ENCODE data around the gene PBX3.

PBX3 gene

GRCh38 chr9:125747053-125747764, at the start of gene PBX3:
TSS of gene PBX3 (plus strand) at chr9:125747373.
- peak in 1 of 3 donors; percentile 28 for DNase-seq (ENCODE audit: low read depth in 2 of 3, low spot score in 1 of 3)

GRCh38 chr9:125699870-125700269, 47.3 kb upstream of the PBX3 start:
- no peak for DNase-seq (ENCODE audit: low read depth in 2 of 3, low spot score in 1 of 3)

GRCh38 chr9:125700791-125701190, 46.4 kb upstream of the PBX3 start:
- DNase-seq (ENCODE audit: low read depth in 2 of 3, low spot score in 1 of 3): peak; percentile 25 to 31 (median 27)

DNA sequence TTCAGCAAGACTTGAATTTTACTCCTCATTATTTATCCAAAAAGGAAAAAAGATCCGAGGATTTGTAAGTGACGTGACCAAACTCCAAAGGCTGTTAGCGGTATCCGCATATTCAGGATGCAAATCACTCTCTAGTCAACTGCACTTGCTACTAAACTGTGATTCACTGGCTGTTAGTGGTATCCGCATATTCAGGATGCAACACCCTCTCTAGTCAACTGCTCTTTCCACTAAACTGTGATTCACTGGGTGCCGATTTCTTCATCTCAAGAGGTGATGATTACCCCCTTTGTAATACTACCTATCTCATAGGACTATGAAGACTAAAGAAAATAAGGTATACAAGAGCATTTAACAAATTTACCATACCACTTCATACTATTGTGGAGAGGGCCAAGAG, 45.8 kb upstream of the PBX3 start:
- DNase-seq (ENCODE audit: low read depth in 2 of 3, low spot score in 1 of 3): peak in 1 of 3 donors; percentile 30

DNA sequence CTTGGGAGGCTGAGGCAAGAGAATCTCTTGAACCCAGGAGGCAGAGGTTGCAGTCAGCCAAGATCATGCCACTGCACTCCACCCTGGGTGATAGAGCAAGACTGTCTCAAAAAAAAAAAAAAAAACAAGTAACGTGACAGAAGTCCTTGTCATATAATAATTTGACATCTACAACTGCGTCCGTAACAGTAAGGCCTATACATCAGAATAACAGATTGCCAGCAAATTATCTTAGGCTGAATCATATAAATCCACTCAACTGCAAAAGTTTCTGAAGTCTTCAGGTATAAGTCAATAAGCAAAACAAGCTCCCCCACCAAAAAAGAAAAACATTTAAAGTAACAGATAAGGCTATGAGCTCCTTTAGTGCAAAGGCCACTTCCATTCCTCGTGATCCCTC, 43.5 kb upstream of the PBX3 start:
- no peak for DNase-seq (ENCODE audit: low read depth in 2 of 3, low spot score in 1 of 3)

DNA sequence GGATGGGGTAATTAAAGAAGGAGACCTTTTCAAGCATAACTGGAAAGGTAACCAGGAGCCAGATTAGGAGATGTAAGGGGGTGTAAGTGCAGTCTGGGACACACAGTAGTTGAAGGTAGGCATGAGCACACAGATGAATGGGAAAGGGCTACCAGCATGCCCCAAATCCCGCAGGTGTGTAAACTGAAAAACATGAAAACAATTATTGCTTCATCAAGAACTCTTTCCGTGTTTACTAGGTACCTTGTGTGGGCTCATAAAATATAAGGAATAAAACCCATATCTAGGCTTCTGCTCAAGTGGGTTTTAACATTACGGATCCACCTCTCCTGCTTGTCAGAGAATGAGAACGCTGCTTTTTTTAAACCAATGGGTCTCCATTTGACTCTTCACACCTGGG, 41.3 kb upstream of the PBX3 start:
- DNase-seq (ENCODE audit: low read depth in 2 of 3, low spot score in 1 of 3): no peak

DNA sequence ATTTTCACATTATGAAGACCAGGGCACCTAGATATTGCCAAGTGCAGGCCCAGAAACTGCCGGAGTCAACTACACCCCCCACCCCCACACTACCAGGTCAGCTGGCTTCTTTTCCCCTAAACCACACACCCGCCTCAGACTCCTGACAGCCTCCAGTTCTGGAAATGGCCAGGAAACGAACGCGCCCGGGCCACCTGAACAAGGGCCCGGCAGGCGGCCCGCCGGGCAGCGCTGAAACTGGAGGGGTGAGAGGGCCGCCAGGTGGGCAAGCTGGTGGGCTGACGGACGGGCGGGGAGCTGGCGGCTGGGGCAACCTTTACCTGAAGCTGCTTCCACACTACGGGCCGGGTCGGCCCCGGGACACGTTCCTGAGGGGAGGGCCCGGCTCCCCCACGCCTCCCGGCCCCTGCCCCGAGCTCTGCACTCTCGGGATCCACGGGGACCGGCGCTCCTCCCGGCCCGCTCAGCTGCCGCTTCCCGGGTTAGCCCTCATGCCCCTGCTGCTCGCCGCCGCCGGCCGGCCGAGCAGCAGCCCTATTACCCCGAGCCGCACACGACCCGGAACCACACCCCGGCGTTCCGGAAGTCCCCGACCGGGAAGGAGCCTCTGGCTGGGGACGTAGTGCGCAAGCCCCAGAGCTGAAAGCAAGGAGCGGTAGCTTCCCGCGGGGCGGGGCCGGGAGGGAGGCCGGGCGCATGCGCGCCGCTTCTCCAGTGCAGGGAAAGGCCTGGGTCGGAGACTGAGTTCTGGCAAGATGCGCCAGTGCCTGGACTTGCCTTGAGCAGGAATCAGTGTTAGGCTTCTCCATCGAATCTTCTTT, 40.3 kb upstream of the PBX3 start, which contains the start of gene MAPKAP1:
MAPKAP1 (minus strand) TSS at position 558 of the 821 bp plus-strand sequence. CDS start 34,634 bp downstream, outside the sequence.
- DNase-seq (ENCODE audit: low read depth in 2 of 3, low spot score in 1 of 3): peak; percentile 92 to 94 (median 93)

DNA sequence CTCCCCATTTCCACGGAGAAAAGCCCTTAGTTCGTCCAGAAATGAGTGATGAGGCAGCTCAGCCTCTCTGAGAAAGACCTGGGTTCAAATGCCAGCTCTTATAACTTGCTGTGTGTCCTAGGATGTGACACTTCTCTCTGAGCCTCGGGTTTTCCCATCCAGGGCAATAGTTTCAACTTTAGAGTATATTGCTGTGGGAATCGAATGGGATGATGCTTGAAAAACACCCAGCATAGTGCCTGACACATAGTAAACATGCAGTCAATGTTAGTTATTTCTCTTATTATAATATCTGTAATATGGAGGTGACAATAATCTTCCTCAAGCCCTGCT, 39.7 kb upstream of the PBX3 start:
- no peak for DNase-seq (ENCODE audit: low read depth in 2 of 3, low spot score in 1 of 3)

GRCh38 chr9:125726456-125727132, 20.6 kb upstream of the PBX3 start:
- no peak for DNase-seq (ENCODE audit: low read depth in 2 of 3, low spot score in 1 of 3)

DNA sequence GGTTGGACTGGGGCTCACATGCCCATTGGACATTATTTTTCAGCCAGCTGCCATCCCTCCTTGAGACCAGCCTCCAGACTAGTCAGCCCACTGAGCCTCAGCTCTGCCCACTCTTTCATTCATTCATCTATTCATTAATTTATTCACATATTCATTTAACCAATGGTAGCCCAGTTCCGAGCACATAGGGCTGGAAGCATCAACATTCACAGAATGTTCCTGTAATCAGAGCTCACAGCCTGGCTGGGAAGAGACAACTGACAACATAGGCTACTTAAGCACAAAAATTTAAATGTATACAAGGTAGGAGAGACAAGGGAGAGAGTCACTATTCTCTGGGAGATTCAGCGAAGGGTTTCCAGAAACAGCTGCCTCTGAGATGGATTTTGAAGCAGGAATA, 17.0 kb upstream of the PBX3 start:
- no peak for DNase-seq (ENCODE audit: low read depth in 2 of 3, low spot score in 1 of 3)

DNA sequence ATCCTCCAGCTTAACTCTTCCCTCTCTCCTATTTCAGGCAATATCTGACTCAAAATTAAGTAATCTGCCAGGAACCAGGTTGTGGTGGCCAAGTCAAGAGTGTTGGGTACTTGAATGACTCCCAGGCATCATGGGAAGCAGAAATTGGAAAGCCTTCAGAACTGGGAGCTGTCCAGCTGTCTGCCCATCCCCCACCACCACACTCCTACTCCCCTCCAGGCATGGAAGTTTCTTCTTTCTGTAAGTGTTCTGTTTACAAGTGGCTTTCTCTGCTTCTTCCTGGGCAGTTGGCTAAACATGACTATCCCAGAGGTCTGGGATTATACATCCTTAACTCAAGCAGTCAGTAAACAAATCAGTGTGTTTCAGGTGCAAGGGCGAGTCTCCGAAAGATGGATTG, 14.6 kb upstream of the PBX3 start:
- DNase-seq (ENCODE audit: low read depth in 2 of 3, low spot score in 1 of 3): no peak

DNA sequence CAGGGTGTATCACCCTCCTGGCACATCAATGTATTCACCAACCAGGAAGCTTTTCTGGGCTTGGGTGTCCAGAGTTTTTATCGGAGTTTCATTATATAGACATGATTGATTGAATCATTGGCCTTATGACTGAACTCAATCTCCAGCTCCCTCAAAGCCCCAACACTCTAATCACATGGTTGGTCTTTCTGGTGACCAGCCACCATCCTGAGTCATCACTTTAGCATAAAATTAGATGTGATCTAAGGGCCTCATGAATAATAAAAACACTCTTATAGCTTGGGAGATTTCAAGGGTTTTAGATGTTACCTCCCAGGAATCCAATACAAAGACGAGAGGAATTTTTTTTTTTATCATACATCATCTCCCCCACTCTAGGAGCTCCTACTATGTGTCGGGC, 7.7 kb upstream of the PBX3 start:
- no peak for DNase-seq (ENCODE audit: low read depth in 2 of 3, low spot score in 1 of 3)

DNA sequence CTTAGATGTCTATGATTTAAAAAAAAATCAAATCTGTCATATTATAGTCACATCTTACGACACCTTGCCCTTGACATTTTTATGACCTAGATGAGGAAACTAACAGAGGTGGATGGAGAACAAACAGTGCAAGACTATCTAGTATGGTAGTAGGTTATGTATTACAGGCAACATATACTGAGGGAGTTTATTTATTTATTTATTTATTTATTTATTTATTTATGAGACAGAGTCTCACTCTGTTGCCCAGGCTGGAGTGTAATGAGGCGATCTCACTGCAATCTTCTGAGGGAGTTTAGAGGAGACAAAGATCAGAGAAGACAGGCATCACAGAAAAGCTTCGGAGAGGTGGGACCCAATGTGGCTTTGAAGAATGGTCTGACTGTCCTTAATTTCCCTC, 4.5 kb upstream of the PBX3 start:
- DNase-seq (ENCODE audit: low read depth in 2 of 3, low spot score in 1 of 3): no peak

DNA sequence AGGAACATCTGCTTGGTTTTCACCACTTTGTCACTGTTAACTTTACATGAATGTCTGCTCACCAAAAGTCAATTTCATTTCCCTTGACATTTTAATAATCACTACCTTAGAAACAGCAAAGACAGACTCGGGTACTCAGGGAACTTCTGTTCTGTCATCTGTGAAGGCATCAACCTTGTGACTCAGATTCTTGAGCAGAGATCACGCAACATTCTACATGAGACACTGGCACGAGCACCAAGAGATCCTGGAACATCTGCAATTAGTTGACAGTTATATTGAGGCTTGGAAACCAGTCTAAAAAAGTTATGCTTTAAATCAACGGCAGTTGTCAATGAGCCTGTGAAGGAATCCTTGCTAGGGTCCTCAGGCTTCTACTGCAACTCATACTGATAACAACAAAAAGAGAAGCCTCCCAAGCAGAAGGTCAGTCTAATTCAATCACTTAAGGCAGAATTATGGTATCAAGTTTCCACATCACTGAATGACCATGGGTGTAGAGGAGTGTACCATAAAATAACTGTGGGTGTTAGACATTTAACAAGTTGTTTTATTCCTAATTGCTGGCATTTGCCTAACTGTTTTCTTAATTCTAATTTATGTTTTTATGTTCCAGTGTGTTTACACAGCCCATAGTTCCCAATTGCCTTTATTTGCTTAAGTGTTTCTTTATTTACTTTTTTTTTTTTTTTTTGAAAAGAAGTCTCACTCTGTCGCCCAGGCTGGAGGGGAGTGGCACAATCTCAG, 3.3 kb upstream of the PBX3 start:
- DNase-seq (ENCODE audit: low read depth in 2 of 3, low spot score in 1 of 3): no peak

GRCh38 chr9:125744616-125745015, 2.6 kb upstream of the PBX3 start:
- DNase-seq (ENCODE audit: low read depth in 2 of 3, low spot score in 1 of 3): no peak

- DNase-seq (ENCODE audit: low read depth in 2 of 3, low spot score in 1 of 3): no peak
Measured at GRCh38 chr9:125745018-125745417, 2.2 kb upstream of the PBX3 start.

- no peak for DNase-seq (ENCODE audit: low read depth in 2 of 3, low spot score in 1 of 3)
Measured at GRCh38 chr9:125745682-125746016, 1.5 kb upstream of the PBX3 start.

GRCh38 chr9:125746017-125746773, 978 bp upstream of the PBX3 start:
- DNase-seq (ENCODE audit: low read depth in 2 of 3, low spot score in 1 of 3): peak; percentile 81 to 91 (median 88)

- DNase-seq (ENCODE audit: low read depth in 2 of 3, low spot score in 1 of 3): no peak
Measured at GRCh38 chr9:125746774-125747052, 460 bp upstream of the PBX3 start.

GRCh38 chr9:125747765-125748445, 732 bp downstream of the PBX3 start:
- peak in 1 of 3 donors; percentile 11 for DNase-seq (ENCODE audit: low read depth in 2 of 3, low spot score in 1 of 3)
